Endometrial microvascular endothelial cells (primary cell): ENCODE data around the gene SDC4. TPM values are rescaled to one million over a fixed set of nuclear protein-coding genes. Genes with fewer than 3 reads are reported as not detected.

Experiments
- in situ Hi-C: cut with HindIII; loops from 2 replicates; pipeline ENCODE4 v1.10.0; 2017; ENCODE audit warnings: low sequenced_read_pairs, low pct_unique_long_range_greater_than_20kb; ENCODE audit errors: inconsistent ontology term
- total RNA-seq: library from RNA; depleted of rRNA; stranded (reverse); fragments of >200 nt; gene quantifications from one replicate; pipeline ENCODE4 v1.2.3, GENCODE V29; 2015; ENCODE audit errors: inconsistent ontology term

SDC4 gene
- total RNA-seq, result 43.6 TPM

GRCh38 chr20:45347936-45348778, at the start of gene SDC4:
SDC4 (minus strand) TSS chr20:45348424; CDS start chr20:45348384, 40 bp downstream.
- in situ Hi-C loops, result no loop called here

- in situ Hi-C loops, result no loop called here
Observed at GRCh38 chr20:45395114-45395415, 46.8 kb upstream of the SDC4 start.

- in situ Hi-C loops, result no loop called here
Observed at GRCh38 chr20:45394221-45395113, 46.2 kb upstream of the SDC4 start.

GRCh38 chr20:45392733-45393132, 44.5 kb upstream of the SDC4 start:
- in situ Hi-C loops, result no loop called here

- in situ Hi-C loops, result no loop called here
Observed at GRCh38 chr20:45391559-45391958, 43.3 kb upstream of the SDC4 start.

GRCh38 chr20:45390931-45391330, 42.7 kb upstream of the SDC4 start:
- in situ Hi-C loops, result no loop called here

GRCh38 chr20:45387274-45387673, 39.0 kb upstream of the SDC4 start:
- in situ Hi-C loops, result no loop called here

- in situ Hi-C loops, result no loop called here
Observed at GRCh38 chr20:45378191-45378590, 30.0 kb upstream of the SDC4 start, which contains the start of gene TP53TG5. TP53TG5 (minus strand) TSS chr20:45378325; CDS start chr20:45378236, 89 bp downstream.

- in situ Hi-C loops, result no loop called here
Observed at GRCh38 chr20:45377269-45377668, 29.0 kb upstream of the SDC4 start.

GRCh38 chr20:45374966-45375365, 26.7 kb upstream of the SDC4 start:
- in situ Hi-C loops, result no loop called here

GRCh38 chr20:45374101-45374467, 25.9 kb upstream of the SDC4 start:
- in situ Hi-C loops, result no loop called here

GRCh38 chr20:45373353-45374100, 25.3 kb upstream of the SDC4 start:
- in situ Hi-C loops, result no loop called here

GRCh38 chr20:45372646-45373352, 24.6 kb upstream of the SDC4 start:
- in situ Hi-C loops, result no loop called here

GRCh38 chr20:45372241-45372640, 24.0 kb upstream of the SDC4 start:
- in situ Hi-C loops, result no loop called here

GRCh38 chr20:45370571-45371160, 22.4 kb upstream of the SDC4 start:
- in situ Hi-C loops, result no loop called here

- in situ Hi-C loops, result no loop called here
Observed at GRCh38 chr20:45368221-45368980, 20.2 kb upstream of the SDC4 start.

- in situ Hi-C loops, result no loop called here
Observed at GRCh38 chr20:45367126-45367525, 18.9 kb upstream of the SDC4 start.

GRCh38 chr20:45366631-45367030, 18.4 kb upstream of the SDC4 start:
- in situ Hi-C loops, result no loop called here
